ENCODE data around the gene TXK.

- TF ChIP-seq POLR2A (IDR thresholded peaks at IDR 0.05): no peak
- TF ChIP-seq, protein P1, sequence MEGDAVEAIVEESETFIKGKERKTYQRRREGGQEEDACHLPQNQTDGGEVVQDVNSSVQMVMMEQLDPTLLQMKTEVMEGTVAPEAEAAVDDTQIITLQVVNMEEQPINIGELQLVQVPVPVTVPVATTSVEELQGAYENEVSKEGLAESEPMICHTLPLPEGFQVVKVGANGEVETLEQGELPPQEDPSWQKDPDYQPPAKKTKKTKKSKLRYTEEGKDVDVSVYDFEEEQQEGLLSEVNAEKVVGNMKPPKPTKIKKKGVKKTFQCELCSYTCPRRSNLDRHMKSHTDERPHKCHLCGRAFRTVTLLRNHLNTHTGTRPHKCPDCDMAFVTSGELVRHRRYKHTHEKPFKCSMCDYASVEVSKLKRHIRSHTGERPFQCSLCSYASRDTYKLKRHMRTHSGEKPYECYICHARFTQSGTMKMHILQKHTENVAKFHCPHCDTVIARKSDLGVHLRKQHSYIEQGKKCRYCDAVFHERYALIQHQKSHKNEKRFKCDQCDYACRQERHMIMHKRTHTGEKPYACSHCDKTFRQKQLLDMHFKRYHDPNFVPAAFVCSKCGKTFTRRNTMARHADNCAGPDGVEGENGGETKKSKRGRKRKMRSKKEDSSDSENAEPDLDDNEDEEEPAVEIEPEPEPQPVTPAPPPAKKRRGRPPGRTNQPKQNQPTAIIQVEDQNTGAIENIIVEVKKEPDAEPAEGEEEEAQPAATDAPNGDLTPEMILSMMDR (IDR thresholded peaks at IDR 0.05): no peak
Observed at GRCh38 chr4:48067536-48067935, 66.5 kb downstream of the TXK start.

Data from suprapubic skin (tissue), 3 donors.